GM19238 (cell line): ENCODE measurements around the gene MAP1S.
A peak's percentile ranks its signal among the peaks of the same experiment; 100 is the strongest.
"Not testable (repeated sequence)": the region's sequence is repeated elsewhere in the genome, so short reads cannot be mapped to it uniquely, and the experiment has no call there.

ENCODE experiments used
- DNase-seq: peaks from one replicate; pipeline ENCODE4 v3.0.0; 2011; ENCODE audit warnings: low spot score; ENCODE audit not compliant: insufficient read length

Gene MAP1S

DNA sequence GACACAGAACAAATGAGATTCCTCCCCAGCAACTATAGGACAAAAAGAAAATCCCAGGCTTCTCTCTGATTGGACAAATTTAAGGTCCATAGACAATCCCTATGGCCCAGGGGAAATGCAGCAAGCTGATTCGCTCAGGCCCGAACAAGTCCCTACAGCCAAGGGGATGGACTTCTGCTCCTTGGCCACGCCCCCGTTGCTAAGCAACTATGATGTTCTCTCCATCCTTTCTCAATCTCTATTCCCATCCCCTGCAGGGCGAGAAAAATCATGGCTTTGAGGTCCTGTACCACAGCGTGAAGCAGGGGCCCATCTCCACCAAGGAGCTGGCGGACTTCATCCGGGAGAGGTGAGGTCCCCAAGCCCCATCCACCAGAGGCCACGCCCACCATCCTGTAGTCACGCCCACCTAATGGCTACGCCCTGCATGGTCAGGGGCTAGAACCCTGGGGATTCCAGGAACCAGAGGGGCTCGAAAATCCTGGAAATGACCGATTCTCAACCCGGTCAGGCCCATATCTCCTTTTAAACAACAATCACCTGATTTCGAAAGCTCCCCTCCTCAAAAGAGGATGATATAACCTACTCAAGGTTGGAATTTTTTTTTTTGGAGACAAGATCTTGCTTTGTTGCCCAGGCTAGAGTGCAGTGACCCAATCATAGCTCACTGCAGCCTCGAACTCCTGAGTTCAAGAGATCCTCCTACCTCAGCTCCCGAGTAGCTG lies 43.4 kb downstream of the MAP1S start:
- DNase-seq = no peak

GRCh38 chr19:17764348-17764747 lies 45.1 kb downstream of the MAP1S start:
- DNase-seq = no peak

DNA sequence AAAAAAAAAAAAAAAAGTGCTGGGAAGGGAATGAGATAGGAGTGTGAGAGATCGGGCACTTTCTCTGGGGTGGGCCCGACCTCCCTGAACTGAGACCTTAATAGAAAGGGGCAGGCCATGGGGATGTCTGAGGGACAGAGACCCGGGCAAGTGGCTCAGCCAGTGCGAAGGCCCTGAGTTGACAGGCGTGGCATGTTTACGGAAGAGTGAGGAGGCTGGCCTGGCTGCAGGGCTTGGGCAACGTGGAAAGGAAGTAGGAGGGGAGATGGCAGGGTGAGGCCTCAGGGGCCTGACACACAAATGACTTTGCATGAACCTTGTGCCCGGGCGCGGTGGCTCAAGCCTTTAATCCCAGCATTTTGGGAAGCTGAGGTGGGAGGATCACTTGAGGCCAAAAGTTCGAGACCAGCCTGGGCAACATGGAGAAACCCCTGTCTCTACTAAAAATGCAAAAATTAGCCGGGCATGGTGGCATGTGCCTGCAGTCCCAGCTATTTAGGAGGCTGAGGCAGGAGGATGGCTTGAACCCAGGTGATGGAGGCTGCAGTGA lies 45.9 kb downstream of the MAP1S start:
- DNase-seq = no peak

DNA sequence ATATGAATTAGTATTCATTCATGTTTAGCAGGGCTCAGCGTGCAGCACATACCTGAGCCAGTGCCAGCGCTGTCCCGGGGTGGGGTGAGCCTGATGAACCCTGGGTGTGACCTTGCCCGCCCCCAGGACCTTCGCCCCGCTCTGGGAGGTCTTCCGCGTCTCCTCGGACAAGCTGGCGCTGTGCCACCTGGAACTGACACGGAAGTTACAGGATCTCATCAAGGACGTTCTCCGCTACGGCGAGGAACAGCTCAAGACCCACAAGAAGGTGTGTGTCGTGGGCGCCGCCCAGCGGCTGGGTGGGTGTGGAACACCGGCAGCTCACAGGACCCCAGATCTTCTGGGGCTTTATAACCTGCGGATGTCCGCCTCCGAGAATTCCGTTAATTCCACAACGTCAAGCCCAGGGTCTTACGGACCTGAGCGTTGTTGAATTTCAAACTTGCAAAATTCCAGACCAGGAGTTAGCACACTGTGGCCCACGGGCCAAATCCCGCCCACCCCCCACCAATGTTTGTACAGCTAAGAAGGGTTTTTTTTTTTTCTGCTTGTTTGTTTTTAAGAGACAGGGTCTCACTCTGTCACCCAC lies 47.4 kb downstream of the MAP1S start:
- DNase-seq = no peak

GRCh38 chr19:17767559-17767958 lies 48.3 kb downstream of the MAP1S start:
- no peak for DNase-seq

DNA sequence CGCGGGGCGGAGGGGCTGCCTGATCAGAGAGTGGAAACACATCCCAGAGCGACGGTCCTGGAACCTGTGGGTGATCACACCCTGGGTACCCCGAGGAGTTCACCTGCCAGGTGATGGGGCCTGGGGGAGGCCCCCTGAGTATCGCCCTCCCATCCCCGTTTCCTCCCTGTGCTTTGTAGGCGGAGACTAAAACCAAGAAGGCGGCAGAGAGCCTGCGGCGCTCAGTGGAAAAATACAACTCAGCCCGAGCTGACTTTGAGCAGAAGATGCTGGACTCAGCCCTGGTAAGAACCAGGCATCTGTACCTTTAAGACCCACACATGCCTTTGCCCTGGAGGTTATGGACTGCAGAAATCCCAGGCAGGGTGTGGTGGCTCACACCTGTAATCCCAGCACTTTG lies 51.3 kb downstream of the MAP1S start:
- DNase-seq = no peak

- DNase-seq = no peak
These were observed 52.9 kb downstream of the MAP1S start for GRCh38 chr19:17772172-17772571.

DNA sequence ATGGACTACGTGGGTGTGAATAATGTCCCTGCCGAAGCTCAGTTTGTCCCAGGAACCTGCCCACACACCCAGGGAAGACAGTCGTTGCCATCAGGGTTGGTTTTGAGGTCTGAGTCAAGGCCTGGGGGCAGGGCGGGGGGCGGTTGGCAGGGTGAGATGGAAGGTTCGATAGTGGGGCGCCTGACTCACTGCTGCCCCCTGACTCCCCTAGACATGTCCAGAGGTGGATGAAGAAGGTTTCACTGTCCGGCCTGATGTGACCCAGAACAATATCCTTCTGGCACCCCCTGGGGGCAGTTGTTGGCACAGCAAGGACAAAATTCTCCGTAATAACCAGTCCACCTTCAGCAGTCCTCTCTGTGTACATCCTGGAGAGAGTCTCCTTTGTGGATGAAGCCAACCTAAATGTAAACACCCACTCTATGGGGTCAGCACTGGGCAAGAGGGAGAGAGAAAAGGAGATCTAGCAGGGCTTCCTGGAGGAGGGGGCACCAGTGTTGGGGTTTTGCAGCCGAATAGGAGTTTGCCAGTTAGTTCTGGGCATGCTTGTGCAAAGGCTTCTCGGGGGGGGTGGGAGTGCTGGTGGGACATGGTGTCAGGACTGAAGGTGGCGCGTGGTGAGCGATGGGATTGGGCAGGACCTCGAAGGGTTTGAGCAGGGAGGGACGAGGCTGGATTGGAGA lies 56.1 kb downstream of the MAP1S start:
- DNase-seq = no peak

DNA sequence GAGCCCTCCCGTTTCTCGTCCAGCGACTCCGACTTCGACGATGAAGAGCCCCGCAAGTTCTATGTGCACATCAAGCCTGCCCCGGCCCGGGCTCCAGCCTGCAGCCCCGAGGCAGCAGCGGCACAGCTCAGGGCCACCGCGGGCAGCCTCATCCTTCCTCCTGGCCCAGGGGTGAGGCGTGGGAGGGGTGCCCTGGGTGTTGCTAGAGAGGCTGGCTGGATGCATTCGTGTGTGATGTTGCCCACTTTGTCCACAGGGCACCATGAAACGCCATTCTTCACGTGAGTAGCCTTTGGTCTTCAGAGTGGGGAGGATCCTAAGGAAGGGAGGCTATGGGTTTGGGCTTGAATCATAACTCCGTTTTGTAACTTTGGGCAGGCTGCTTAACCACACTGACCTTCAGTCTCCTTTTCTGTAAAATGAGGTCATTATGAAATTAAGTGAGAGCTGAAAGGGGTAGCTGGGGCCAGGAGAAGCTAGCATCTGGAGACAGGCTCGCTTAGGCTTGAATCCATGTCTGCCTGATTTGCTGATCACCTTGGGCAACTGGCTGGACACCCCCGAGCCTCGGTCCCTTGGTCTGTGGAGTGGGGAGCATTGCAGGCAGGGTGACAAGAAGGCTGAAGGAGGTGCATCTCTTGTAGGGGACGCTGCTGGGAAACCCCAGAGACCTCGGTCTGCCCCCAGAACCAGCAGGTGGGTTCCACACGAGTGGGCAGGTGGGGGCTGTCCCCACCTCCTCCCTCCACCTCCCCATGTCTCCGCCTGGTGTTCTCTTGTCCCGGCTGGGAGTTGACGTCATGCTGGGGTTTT lies 56.9 kb downstream of the MAP1S start:
- peak; percentile 85 for DNase-seq

- not testable (repeated sequence) for DNase-seq
These were observed 58.6 kb downstream of the MAP1S start for GRCh38 chr19:17777840-17778239.

DNA sequence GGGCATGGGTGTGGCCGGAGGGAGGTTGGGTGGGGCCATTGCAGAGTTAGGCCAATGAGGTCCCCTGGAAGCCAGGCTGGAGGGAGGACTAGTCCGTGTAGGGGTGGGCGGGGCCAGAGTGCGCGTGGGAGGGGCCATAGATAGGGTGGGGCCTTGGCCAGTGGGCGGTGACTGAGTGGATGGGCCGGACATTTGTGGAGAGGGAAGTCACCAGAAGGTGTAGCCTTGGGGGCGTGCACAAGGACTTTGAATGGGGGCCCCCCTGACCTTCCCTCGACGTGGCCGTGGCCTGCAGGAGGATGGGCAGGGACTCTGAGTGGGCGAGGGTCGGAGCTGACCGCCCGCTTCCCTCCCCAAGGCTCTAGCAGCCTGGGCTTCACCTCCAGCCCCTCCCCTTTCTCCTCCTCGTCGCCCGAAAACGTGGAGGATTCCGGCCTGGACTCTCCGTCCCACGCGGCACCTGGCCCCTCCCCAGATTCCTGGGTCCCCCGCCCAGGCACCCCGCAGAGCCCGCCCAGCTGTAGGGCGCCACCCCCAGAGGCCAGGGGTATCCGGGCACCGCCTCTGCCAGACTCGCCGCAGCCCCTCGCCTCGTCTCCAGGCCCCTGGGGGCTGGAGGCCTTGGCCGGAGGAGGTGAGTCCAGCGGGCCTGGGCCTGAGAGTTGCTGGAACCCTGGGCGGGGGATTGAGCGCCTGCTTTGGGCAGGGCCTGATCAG lies 59.1 kb downstream of the MAP1S start:
- no peak for DNase-seq

DNA sequence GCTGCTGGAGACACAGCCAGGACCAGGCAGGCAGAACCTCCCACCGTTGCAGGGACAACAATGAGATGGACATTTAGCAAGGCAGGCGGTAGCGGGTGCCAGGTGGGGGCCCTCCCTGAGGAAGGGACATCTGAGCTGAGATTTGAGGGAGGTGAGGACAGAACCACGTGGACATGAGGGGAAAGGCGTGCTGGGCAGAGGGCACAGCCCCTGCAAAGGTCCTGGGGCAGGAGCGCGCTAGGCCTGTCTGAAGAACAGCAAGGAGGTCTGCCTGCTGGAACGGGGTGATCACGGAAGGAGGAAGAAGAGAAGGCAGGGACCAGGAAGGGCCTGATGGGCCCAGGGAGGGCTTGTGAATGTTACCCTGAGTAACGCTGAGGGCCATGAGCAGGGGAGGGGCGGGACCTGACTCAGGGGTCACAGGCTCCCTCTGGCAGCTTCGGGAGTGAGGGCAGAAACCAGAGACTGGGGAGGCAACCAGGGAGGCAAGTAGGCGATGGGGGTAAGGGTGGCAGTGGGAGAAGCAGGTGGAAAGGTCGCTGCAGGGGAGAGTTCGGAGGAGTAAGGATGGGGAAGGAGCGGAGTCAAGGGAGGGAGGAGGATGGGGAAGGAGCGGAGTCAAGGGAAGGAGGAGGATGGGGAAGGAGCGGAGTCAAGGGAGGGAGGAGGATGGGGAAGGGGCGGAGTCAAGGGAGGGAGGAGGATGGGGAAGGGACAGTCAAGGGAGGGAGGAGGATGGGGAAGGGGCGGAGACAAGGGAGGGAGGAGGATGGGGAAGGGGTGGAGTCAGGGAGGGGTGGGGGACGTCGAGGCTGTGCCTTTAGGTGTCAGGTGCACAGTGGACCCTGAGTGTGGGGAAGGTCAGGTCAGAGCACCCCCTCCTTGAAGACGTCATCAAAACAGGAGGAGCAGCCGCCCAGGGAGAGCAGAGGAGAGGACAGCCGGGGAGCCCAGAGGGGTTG lies 60.0 kb downstream of the MAP1S start:
- no peak for DNase-seq

DNA sequence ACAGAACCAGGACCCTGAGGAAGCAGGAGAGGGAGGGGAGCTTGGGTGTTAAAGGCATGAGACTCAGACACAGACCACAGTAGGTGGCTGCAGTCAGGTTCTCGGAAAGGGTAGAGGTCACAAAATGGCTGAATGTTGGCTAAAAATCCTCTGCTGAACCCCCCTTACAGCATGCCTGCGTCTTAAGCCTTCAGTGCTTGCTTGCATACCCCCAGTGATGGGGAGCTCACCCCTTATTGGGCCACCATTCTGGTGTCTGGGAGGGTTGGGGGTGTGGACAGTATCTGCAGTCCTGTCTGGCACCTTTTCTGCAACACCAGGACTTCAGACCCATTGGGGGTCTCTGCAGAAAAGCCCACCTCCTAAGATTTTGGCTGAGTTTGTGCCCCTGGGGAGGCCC lies 61.5 kb downstream of the MAP1S start:
- DNase-seq = no peak

- DNase-seq = not testable (repeated sequence)
These were observed 64.4 kb downstream of the MAP1S start for GRCh38 chr19:17783721-17784120.
